Raji (cell line): ENCODE data around the gene PRIMA1.

Source experiments
- POLR2A ChIP-seq: IDR thresholded peaks from 2 replicates; pipeline ENCODE4 v1.6.1; 2011; ENCODE audit warnings: low read depth, low read length, control low read depth; ENCODE audit not compliant: insufficient read depth

Gene PRIMA1

GRCh38 chr14:93799989-93800921, 12.0 kb upstream of the PRIMA1 start:
- TF ChIP-seq POLR2A: no peak

- TF ChIP-seq POLR2A: no peak
These were observed 11.3 kb upstream of the PRIMA1 start for GRCh38 chr14:93799617-93799988.

DNA sequence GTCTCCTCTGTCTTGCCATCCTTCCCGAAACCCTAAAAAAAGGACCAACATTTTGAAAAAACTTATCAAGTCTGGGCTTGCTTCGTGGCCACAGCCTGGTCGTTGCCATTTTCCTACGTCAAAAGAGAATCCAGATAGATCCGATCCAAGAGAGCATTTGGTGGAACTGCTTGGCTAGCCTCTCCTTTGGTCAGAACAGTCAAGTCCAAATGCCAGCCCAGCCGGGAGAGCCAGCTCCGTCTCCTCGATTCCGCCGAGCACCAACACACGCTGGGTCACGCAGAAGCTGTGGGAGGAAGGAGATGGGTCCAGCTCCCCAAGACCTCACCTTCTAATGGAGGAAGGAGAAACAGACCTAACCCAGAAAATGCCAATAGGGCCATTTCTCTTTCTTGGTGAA, 9.3 kb upstream of the PRIMA1 start:
- TF ChIP-seq POLR2A: no peak

DNA sequence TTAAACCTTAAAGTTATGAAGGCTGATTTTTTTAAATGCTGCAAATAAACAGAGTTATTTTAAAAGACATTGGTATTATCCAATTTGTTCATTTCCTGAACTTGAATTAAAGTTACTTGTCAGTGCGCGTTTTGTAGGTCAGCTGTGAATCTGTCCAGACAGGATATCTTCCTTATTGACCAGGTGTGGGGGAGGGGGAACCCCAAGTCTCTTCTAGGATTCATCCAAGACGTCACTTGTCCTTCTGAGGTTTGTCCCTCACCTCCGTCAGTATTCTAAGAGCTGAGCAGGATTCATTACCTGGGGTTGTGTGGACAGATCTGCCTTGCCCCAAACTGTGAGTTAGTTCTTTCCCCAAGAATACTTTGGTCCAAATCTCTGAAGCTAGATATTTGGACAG, 8.8 kb upstream of the PRIMA1 start:
- no peak for TF ChIP-seq POLR2A

- no peak for TF ChIP-seq POLR2A
These were observed 6.5 kb upstream of the PRIMA1 start for GRCh38 chr14:93794756-93795155.

GRCh38 chr14:93793555-93794324, 5.5 kb upstream of the PRIMA1 start:
- no peak for TF ChIP-seq POLR2A

DNA sequence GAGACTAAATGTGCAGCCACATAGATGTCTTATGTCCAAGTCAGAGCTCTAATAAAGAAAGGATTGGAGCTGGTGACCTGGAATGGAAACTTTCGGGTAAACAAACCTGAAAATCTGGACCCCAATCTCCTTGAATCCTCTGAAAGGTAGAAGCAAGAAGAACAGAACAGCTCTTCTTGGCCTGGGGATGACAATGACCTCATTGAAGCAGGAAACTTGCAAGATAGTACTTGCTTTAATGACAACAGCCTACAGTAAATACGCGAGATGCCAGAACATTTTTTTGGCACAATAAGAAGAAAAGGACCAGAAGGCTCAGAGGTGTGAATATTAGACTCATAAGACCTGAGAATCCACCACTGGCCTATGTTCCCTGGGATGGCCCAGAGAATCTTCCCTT, 4.1 kb upstream of the PRIMA1 start:
- no peak for TF ChIP-seq POLR2A

- no peak for TF ChIP-seq POLR2A
These were observed 2.7 kb upstream of the PRIMA1 start for GRCh38 chr14:93790966-93791365.

GRCh38 chr14:93789228-93790130, 1.2 kb upstream of the PRIMA1 start:
- TF ChIP-seq POLR2A: no peak

- TF ChIP-seq POLR2A: no peak
These were observed 400 bp upstream of the PRIMA1 start for GRCh38 chr14:93788543-93789227.

DNA sequence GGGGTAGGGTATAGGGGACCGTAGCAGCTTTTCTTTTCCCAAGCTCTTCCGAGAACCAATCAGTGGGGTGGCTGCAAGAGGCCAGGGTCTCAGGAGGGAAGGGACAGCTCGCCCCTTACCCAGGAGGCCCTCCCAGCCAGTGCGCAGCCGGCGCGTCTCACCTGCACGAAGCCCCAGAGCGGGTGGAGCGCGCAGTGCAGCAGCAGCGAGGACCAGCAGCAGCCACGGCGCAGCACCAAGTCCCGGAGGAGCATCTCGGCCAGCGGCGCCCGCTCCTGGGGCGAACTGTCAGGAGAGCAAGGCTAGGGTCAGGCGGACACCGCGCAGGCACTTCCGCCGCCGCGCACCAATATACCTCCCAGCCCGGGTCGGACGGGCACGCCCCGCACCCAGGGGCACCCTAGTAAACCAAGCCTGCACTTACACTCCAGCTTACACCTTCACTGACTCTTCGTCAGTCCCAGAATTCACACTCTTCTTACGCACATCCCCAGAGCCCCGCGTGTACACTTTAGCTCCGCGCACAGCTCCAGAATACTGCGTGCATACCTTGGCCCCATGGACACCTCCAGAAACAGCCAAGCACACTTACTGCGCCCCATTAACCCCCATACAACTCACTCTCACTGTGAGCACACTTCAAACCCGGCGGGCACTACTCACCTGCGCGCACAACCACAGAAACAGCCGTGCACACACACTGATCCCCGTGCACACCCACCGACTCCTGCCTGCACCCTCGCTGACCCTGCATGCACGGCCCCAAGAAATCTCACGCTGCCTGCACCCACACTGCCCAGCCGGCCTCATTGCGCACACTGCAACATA, 606 bp downstream of the PRIMA1 start:
- TF ChIP-seq POLR2A: no peak

DNA sequence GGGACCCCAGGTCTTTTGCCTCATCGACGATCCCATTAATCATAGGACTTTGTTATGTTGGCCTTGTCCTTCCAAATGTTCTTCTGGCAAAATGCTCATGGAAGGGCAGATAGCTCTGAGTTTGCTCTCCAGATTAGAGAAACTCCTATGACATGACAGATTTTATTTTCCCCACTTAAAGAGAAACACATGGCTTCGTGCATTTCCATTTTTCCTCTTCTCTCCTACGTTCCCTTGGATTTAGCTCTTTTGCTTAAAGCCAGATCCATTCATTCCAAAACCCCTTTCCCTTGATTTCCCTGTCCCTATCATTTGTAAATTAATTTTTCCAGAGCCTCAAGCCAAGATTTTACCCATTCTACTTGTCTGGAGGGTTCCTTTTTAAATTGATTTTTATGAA, 2.9 kb downstream of the PRIMA1 start:
- TF ChIP-seq POLR2A: no peak

DNA sequence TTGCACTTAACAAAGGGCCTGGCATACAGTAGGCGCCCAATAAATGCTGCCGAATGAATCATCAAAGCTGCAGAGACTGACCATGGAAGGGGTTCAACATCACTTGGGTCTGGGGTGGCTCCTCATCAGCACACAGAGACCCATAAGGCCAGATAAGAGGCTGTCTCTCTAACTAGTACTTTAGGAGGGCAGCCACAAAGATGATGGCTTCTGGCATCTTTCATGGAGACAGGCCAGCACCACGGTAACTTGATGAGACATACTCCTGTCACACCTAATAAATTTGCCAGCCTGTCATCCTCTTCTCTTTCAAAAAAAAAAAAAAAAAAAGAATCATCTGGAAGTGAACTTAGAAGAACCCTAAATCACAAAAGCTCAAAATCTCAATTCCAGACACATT, 3.4 kb downstream of the PRIMA1 start:
- no peak for TF ChIP-seq POLR2A
